Measurements from ENCODE around the gene CDC42.

GRCh38 chr1:22089134-22089571 is 36.6 kb downstream of the CDC42 start:
- TF ChIP-seq EZH2phosphoT487 (IDR thresholded peaks at IDR 0.05; ENCODE audit: borderline replicate concordance), result no peak
- no peak for TF ChIP-seq CTCF (conservative IDR thresholded peaks at IDR 0.05; ENCODE audit: low read length)
